GM12874 (cell line): Measurements from ENCODE around the gene STK39.

Source experiments
- CTCF ChIP-seq: IDR thresholded peaks from 2 replicates; pipeline ENCODE4 v1.5.1; 2011; ENCODE audit warnings: low read depth, mild to moderate bottlenecking, control low read depth, low read length, moderate library complexity; ENCODE audit not compliant: insufficient read depth

The STK39 gene

GRCh38 chr2:168160897-168161296 lies 86.5 kb downstream of the STK39 start:
- no peak for TF ChIP-seq CTCF

GRCh38 chr2:168159754-168160585 lies 87.4 kb downstream of the STK39 start:
- no peak for TF ChIP-seq CTCF

- TF ChIP-seq CTCF, result no peak
Observed at GRCh38 chr2:168158586-168158985, 88.8 kb downstream of the STK39 start.

- no peak for TF ChIP-seq CTCF
Observed at GRCh38 chr2:168157926-168158325, 89.5 kb downstream of the STK39 start.

GRCh38 chr2:168157070-168157469 lies 90.3 kb downstream of the STK39 start:
- TF ChIP-seq CTCF, result no peak

- no peak for TF ChIP-seq CTCF
Observed at GRCh38 chr2:168156661-168157060, 90.7 kb downstream of the STK39 start.

GRCh38 chr2:168155680-168156079 lies 91.7 kb downstream of the STK39 start:
- TF ChIP-seq CTCF, result no peak

GRCh38 chr2:168155046-168155445 lies 92.3 kb downstream of the STK39 start:
- TF ChIP-seq CTCF, result no peak
